ENCODE data around the gene CD244.

DNA sequence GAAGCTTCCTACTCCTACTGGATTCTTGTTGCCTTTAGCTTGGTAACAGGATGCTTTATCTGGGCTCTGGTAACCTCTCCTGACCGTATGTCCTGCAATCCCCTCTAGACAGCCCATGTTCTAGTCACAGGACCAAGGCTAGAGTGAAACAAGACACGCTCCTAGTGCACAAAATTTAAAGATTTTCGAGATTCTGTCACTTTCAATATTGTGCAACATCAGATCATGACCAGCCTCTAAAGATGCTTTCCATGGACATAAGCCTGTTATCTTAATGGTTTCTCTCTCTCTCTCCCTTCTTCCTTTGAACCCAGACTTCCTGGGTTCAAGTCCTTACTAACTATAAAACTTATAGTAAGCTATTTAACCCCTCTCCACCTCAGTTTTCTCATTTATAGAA lies 68.3 kb downstream of the CD244 start:
- TF ChIP-seq, protein P1, sequence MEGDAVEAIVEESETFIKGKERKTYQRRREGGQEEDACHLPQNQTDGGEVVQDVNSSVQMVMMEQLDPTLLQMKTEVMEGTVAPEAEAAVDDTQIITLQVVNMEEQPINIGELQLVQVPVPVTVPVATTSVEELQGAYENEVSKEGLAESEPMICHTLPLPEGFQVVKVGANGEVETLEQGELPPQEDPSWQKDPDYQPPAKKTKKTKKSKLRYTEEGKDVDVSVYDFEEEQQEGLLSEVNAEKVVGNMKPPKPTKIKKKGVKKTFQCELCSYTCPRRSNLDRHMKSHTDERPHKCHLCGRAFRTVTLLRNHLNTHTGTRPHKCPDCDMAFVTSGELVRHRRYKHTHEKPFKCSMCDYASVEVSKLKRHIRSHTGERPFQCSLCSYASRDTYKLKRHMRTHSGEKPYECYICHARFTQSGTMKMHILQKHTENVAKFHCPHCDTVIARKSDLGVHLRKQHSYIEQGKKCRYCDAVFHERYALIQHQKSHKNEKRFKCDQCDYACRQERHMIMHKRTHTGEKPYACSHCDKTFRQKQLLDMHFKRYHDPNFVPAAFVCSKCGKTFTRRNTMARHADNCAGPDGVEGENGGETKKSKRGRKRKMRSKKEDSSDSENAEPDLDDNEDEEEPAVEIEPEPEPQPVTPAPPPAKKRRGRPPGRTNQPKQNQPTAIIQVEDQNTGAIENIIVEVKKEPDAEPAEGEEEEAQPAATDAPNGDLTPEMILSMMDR (conservative IDR thresholded peaks at IDR 0.05): no peak
- no peak for TF ChIP-seq EZH2 (IDR thresholded peaks at IDR 0.05; ENCODE audit: low read depth)

Measured in PC-9 (cell line).